GM18511 (cell line): ENCODE results near the gene OR52E5.

Source experiments
- ATAC-seq: cut with Tn5 transposase; IDR thresholded peaks from one replicate; pipeline ENCODE4 v1.9.1; 2021; ENCODE audit warnings: mild to moderate bottlenecking, moderate library complexity; ENCODE audit not compliant: unreplicated experiment

The OR52E5 gene

GRCh38 chr11:5892908-5893307 lies at the start of gene OR52E5:
Gene OR52E5, plus strand, starts transcription at chr11:5893208. Its CDS starts 7,569 bp downstream, at chr11:5900777.
- no peak for ATAC-seq

DNA sequence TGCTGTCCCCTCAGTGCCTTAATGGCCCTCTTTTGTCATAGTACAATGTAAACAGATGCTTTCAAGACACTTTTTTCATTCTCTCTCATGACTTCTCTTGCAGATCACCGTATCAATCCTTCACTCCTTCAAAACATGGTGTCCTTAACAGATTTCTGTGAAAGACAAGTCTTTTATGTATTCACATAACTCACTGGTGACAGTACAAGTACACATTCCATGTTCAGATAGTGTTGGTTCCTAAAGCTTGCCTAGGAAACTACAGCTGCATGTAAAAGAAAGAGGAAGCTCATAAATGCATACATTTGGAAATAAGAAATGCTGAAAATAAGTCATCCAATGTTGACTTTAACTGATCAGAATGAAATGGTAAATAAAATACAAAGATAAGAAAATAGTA lies 46.3 kb upstream of the OR52E5 start:
- ATAC-seq: no peak

DNA sequence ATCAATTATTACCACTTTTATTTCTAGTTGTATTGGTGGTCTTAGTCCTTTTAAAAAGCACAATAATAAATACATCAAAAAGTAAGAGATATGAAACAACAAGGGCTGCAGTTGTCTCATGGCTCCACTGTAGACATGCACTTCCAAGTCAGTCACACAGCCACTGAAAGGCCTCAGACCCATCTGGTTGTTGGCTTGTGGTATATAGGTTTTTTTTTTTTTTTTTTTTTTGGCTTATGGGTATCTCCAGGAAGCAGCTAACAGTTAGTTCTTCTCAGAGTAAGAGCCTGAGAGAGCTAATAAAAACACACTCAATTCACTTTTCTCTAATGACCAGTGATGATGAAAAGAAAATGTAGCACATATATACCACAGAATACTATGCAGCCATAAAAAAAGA lies 45.3 kb upstream of the OR52E5 start:
- ATAC-seq: no peak

GRCh38 chr11:5851002-5851401 lies 42.0 kb upstream of the OR52E5 start:
- no peak for ATAC-seq

- ATAC-seq: no peak
These were observed 35.4 kb upstream of the OR52E5 start, which contains the start of gene OR52E8 for GRCh38 chr11:5857590-5857989. Gene OR52E8, minus strand, starts transcription at chr11:5857690. Its CDS starts 0 bp downstream, at chr11:5857690.

DNA sequence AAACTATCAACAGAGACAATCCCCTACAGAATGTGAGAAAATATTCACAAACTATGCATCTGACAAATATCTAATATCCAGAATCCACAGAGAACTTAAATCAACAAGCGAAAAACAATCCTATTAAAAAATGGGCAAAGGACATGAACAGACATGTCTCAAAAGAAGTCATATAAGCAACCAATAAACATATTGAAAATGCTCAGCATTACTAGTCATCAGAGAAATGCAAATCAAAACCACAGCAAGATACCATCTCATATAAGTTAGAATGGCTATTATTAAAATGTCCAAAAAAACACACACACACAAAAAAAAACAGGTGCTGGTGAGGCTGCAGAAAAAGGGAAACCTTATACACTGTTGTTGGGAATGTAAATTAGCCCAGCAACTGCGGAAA lies 27.2 kb upstream of the OR52E5 start:
- ATAC-seq: no peak

DNA sequence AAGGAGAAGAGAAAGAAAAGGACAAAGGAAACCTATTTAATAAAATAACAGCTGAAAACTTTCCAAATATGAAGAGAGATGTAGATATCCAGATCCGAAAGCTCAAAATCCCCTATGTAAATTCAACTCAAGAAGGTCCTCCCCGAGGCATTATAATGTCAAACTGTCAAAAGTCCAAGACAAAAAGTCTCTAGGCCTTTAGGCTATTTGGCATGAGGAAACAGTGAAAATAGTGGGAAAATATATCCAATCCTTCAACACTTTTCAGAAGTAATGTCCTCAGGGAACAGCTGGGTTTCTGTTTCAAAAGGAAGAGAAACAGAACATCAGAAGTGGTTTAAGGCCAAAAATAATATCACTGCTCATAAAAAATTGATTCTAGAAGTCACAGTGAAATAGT lies 14.4 kb upstream of the OR52E5 start:
- no peak for ATAC-seq

DNA sequence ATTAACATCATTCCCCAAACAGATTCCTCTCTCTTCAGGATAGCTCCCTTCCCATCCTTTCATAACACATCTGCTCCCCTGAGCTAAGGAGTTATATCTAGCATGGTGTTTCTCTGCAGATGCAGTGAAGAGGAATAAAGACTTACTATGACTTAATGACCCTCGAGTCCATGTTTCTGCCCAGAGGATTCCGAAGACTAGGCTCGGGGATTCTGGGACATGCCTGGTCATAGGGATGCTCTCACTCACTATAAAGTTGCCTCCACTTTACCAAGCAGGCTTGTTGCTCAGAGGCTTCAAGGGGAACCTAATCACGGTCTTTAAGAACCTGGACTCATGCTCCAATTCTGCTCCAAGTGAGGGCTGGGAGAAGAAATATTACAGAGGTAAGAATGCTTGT lies 12.7 kb upstream of the OR52E5 start, which contains the start of gene OR52E4:
TSS of gene OR52E4 (plus strand) at position 301 of the 400 bp plus-strand sequence. CDS start 3,664 bp downstream, outside the sequence.
- no peak for ATAC-seq

- no peak for ATAC-seq
These were observed 11.3 kb upstream of the OR52E5 start for GRCh38 chr11:5881756-5882155.

DNA sequence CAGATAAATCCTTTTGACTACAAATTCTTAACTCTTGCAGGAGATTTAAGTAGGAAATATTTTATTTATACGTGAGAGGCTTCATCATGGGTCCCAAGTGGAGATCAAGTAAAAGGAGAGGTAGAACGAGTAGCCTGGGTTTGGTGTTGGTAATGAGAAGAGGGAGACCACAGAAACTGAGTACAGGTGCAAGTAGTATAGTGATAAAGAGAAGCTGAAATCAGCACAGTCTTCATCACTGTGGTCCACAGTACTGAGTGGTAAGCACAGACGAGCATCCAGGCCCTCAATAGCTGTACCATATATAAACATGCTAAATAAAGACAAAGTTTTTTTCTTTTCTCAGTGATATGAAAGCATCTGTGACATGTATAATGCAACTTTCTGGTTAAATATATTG lies 5.8 kb upstream of the OR52E5 start:
- no peak for ATAC-seq

DNA sequence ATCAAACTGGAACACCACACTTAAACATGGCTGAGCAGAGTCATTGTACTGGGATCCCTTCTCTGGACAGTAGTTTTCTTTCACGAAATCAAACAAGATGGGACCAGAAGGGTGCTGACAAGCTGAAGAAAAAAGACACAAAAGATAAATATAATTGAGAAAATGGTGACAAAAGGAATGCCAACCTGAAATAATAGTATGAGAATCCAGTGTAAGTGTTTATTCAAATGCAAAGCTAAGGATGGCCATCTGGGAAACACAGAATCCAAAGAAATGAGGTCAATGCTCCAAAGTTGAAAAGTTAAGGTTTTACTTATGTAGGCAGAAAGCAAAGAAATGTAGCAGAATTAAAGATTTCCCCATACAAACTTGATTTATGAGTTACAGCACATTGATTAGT lies 5.3 kb upstream of the OR52E5 start:
- no peak for ATAC-seq

DNA sequence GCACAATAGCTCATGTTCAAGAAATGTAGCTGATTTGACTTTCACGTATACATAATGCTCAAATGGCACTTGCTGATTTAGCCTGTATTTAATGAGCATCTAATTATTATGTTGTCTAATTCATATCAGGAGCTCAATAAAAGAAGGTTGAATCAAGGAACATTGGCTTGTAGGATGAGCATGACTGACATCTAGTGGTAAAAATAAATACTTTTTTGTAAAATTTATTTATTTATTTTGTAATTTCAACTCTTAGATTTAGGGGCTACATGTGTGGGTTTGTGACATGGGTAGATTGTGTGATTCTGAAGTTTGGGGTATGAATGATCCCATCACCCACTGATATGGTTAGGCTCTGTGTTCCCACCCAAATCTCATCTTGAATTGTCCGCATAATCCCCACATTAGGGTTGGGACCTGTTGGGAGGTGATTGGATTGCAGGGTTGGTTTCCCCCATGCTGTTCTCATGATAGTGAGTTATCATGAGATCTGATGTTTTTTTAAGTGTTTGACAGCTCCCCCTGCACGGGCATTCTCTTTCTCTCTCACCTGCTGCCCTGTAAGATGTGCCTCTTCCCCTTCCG lies 1.7 kb upstream of the OR52E5 start:
- ATAC-seq: no peak

DNA sequence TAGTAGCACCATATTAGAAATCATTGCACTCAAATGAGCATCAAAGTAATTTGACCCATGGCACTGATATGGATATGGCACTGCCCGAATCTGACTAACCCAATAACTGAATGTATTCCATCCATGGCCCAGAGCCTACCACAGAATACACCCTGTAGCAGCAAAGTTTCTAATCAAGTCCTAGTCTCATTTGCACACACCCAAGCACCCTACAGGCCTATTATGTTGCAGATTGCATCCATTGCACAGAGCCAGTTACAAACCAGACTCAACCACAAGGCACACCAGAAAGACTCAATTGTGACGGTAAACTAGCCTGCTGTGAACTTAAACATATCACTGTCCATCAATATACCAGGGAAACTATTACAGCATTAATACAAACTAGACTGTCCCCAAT lies 6.5 kb downstream of the OR52E5 start:
- ATAC-seq: no peak

DNA sequence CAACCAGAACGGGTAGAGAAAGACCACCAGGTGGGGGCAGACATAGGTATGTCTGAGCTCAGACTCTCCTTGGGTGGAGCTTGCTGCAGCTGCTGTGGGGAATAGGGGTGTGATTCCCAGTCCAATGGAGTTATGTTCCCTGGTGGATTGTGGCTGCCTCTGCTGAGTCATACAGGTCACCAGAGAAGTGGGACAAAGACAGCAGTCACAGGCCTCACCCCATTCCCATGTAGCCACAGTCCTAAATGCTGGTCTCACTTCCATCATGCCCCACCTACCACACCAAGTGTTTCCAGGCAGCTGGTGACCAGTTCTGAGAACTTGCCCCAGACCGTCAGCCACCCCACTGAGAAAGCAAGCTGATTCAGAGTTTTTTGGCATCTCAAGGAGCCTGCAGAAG lies 17.5 kb downstream of the OR52E5 start:
- ATAC-seq: no peak

GRCh38 chr11:5922749-5923426 lies 29.9 kb downstream of the OR52E5 start:
- peak; percentile 88 for ATAC-seq

- peak; percentile 48 for ATAC-seq
These were observed 30.4 kb downstream of the OR52E5 start for GRCh38 chr11:5923427-5923776.

- ATAC-seq: no peak
These were observed 30.8 kb downstream of the OR52E5 start for GRCh38 chr11:5923794-5924193.

- ATAC-seq: no peak
These were observed 35.3 kb downstream of the OR52E5 start for GRCh38 chr11:5928271-5928670.

- ATAC-seq: no peak
These were observed 35.8 kb downstream of the OR52E5 start for GRCh38 chr11:5928811-5929210.

- ATAC-seq: no peak
These were observed 36.8 kb downstream of the OR52E5 start for GRCh38 chr11:5929571-5930368.

DNA sequence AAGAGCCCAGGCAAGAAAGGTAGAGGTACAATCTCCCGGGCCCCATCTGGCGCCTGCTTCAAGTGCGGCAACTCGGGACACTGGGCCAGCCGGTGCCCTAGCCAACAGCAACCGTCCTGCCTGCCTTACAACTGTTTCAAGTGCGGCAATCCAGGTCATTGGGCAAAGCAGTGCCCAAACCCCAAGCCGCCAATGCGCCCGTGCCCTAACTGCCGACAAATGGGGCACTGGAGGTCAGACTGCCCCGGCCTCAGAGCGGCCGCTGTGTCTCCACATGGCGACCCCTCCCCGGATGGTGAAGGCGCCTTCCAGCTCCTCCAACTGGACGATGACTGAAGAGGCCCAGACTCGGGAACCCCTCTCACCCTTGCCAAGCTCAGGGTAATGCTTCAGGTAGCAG lies 37.6 kb downstream of the OR52E5 start:
- ATAC-seq: no peak

DNA sequence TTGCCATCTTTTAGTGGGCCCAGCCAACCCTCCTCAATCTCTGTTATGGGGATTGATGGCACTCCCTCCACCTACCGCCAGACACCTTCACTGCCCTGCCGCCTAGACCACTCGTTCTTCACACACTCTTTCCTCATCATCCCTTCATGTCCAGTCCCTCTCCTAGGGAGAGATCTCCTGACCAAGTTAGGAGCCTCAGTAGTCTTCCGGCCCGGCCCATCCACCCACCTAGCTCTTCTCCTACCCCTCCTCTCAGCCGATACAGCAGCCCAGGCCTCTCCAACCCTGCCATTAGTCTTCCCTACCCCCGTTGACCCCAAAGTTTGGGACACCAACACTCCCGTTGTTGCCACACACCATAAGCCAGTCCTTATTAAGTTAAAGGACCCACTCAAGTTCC lies 38.1 kb downstream of the OR52E5 start:
- ATAC-seq: no peak
